WTC11 (cell line): ENCODE measurements around the gene OSBP2. TPM values are rescaled to one million over a fixed set of nuclear protein-coding genes. Genes with fewer than 3 reads are reported as not detected.

Source experiments
- ATAC-seq: fragments of 200-7000 bp; cut with Tn5 transposase; 2 replicates; pipeline ENCODE4 v1.10.0; 2021; ENCODE audit warnings: mild to moderate bottlenecking, moderate library complexity
- CTCF ChIA-PET: fragments of 300-600 bp; sonication (Branson Sonifier 250); formaldehyde crosslinking; loops from one replicate; lab custom pipeline; 2021; ENCODE audit warnings: antibody characterized with exemption; lab: Charles Lee
- POLR2A ChIA-PET: fragments of 350-600 bp; sonication (Branson Sonifier 250); formaldehyde crosslinking; loops from one replicate; lab custom pipeline; 2021; ENCODE audit warnings: antibody characterized with exemption; lab: Charles Lee
- DNase-seq: peaks from one replicate; pipeline ENCODE4 v3.0.0; 2021; ENCODE audit warnings: low spot score
- H3K27ac Mint-ChIP-seq: 2 replicates; pipeline ENCODE4 v1.8.0; 2021; ENCODE audit warnings: mixed read lengths
- H3K27me3 Mint-ChIP-seq: 2 replicates; pipeline ENCODE4 v1.8.0; 2021; ENCODE audit warnings: low read depth, mild to moderate bottlenecking, moderate library complexity, mixed read lengths
- H3K36me3 Mint-ChIP-seq: 2 replicates; pipeline ENCODE4 v1.8.0; 2021; ENCODE audit warnings: mixed read lengths
- H3K4me1 Mint-ChIP-seq: 2 replicates; pipeline ENCODE4 v1.8.0; 2022; ENCODE audit warnings: mixed read lengths
- H3K4me3 Mint-ChIP-seq: 2 replicates; pipeline ENCODE4 v1.8.0; 2021; ENCODE audit warnings: mild to moderate bottlenecking, moderate library complexity, mixed read lengths
- H3K9me3 Mint-ChIP-seq: 2 replicates; pipeline ENCODE4 v1.8.0; 2021; ENCODE audit warnings: mixed read lengths
- AR ChIP-seq: fragments of 250-450 bp; sonication (Bioruptor Pico); IDR thresholded peaks from 2 replicates; pipeline ENCODE4 v1.9.0; 2021; ENCODE audit warnings: mild to moderate bottlenecking
- ARID4B ChIP-seq: sonication (generic); formaldehyde crosslinking; IDR thresholded peaks from 2 replicates; pipeline ENCODE4 v1.8.0; 2023; ENCODE audit warnings: missing genetic modification reagents, mild to moderate bottlenecking, borderline replicate concordance
- E2F1 ChIP-seq: sonication (generic); formaldehyde crosslinking; IDR thresholded peaks from 2 replicates; pipeline ENCODE4 v1.8.0; 2022; ENCODE audit warnings: mild to moderate bottlenecking, missing genetic modification reagents
- E2F4 ChIP-seq: sonication (generic); formaldehyde crosslinking; IDR thresholded peaks from 2 replicates; pipeline ENCODE4 v1.8.1; 2022; ENCODE audit warnings: low read depth, mild to moderate bottlenecking, moderate library complexity, missing genetic modification reagents, borderline replicate concordance
- FOXP4 ChIP-seq: sonication (generic); formaldehyde crosslinking; IDR thresholded peaks from 2 replicates; pipeline ENCODE4 v1.8.0; 2022; ENCODE audit warnings: mild to moderate bottlenecking, missing genetic modification reagents
- GABPB1 ChIP-seq: sonication (generic); formaldehyde crosslinking; IDR thresholded peaks from 2 replicates; pipeline ENCODE4 v1.8.1; 2023; ENCODE audit warnings: mild to moderate bottlenecking, missing genetic modification reagents
- MLX ChIP-seq: sonication (generic); formaldehyde crosslinking; IDR thresholded peaks from 2 replicates; pipeline ENCODE4 v1.8.1; 2023; ENCODE audit warnings: mild to moderate bottlenecking, missing genetic modification reagents, moderate library complexity
- NFE2L1 ChIP-seq: sonication (generic); formaldehyde crosslinking; IDR thresholded peaks from 2 replicates; pipeline ENCODE4 v1.8.1; 2023; ENCODE audit warnings: missing genetic modification reagents
- RELA ChIP-seq: sonication (generic); formaldehyde crosslinking; IDR thresholded peaks from 2 replicates; pipeline ENCODE4 v1.8.1; 2022; ENCODE audit warnings: missing genetic modification reagents, mild to moderate bottlenecking, borderline replicate concordance
- TCF7 ChIP-seq: sonication (generic); formaldehyde crosslinking; IDR thresholded peaks from 2 replicates; pipeline ENCODE4 v1.8.0; 2022; ENCODE audit warnings: mild to moderate bottlenecking, low read depth, missing genetic modification reagents, moderate library complexity
- TEAD4 ChIP-seq: sonication (generic); formaldehyde crosslinking; IDR thresholded peaks from 2 replicates; pipeline ENCODE4 v1.8.0; 2022; ENCODE audit warnings: mild to moderate bottlenecking, missing genetic modification reagents
- ZNF219 ChIP-seq: sonication (generic); formaldehyde crosslinking; IDR thresholded peaks from 2 replicates; pipeline ENCODE4 v1.8.0; 2023; ENCODE audit warnings: missing genetic modification reagents, mild to moderate bottlenecking, borderline replicate concordance
- ZNF232 ChIP-seq: sonication (generic); formaldehyde crosslinking; IDR thresholded peaks from 2 replicates; pipeline ENCODE4 v1.8.0; 2022; ENCODE audit warnings: mild to moderate bottlenecking, missing genetic modification reagents
- ZNF281 ChIP-seq: sonication (generic); formaldehyde crosslinking; IDR thresholded peaks from 2 replicates; pipeline ENCODE4 v1.8.0; 2023; ENCODE audit warnings: mild to moderate bottlenecking, missing genetic modification reagents
- ZNF423 ChIP-seq: fragments of 250-450 bp; sonication (Bioruptor Pico); IDR thresholded peaks from 2 replicates; pipeline ENCODE4 v2.1.2; 2022; ENCODE audit warnings: mild to moderate bottlenecking, moderate library complexity
- ZNF532 ChIP-seq: fragments of 250-450 bp; sonication (Bioruptor Pico); IDR thresholded peaks from 2 replicates; pipeline ENCODE4 v1.9.0; 2021; ENCODE audit warnings: mild to moderate bottlenecking, borderline replicate concordance
- total RNA-seq: library from RNA; stranded (reverse); gene quantifications from 3 replicates; pipeline ENCODE4 v1.2.3, GENCODE V29; 2021

The OSBP2 gene
- total RNA-seq, 1 experiment from 2014 or later: 4.1 TPM

- TF ChIP-seq E2F4 (CRISPR knock-in tag) (no peak), ZNF423 (no peak), RELA (CRISPR knock-in tag) (no peak), GABPB1 (CRISPR knock-in tag) (no peak), ZNF219 (CRISPR knock-in tag) (no peak), ZNF232 (CRISPR knock-in tag) (no peak), MLX (CRISPR knock-in tag) (no peak)
These were observed 17.4 kb downstream of the OSBP2 start (continued) for GRCh38 chr22:30712094-30712493.

- no peak for DNase-seq
- ATAC-seq: no peak
- Mint-ChIP-seq H3K4me3 (no peak overlapping the region), H3K36me3 (peaks cover 3% of the 10 kb centered on the region; the same call in 1 of the 2 replicates), H3K27me3 (no peaks in the 10 kb centered on the region), H3K4me1 (no peaks in the 10 kb centered on the region), H3K27ac (no peak overlapping the region), H3K9me3 (peaks cover 8% of the 10 kb centered on the region)
- CTCF ChIA-PET: no interaction called here
- POLR2A ChIA-PET: no interaction called here
- TF ChIP-seq ZNF281 (no peak), TEAD4 (CRISPR knock-in tag) (no peak), ZNF532 (CRISPR knock-in tag) (no peak), E2F1 (CRISPR knock-in tag) (no peak), ARID4B (CRISPR knock-in tag) (no peak), ZNF219 (CRISPR knock-in tag) (no peak), FOXP4 (no peak), NFE2L1 (CRISPR knock-in tag) (no peak), AR (no peak), TCF7 (no peak)
These were observed 19.4 kb downstream of the OSBP2 start for GRCh38 chr22:30714062-30714461.
